GM06990 (cell line): ENCODE measurements around the gene EPHA1.

Experiments used
- DNase-seq: peaks from one replicate; pipeline ENCODE4 v3.0.0-alpha.2; 2011; ENCODE audit not compliant: insufficient read length; ENCODE audit errors: extremely low read depth
- H3K27me3 ChIP-seq: replicated peaks from 2 replicates; pipeline ENCODE4 v1.6.0; 2011; ENCODE audit warnings: low read length; ENCODE audit not compliant: control insufficient read depth, insufficient read depth
- H3K36me3 ChIP-seq: 2 replicates; pipeline ENCODE4 v1.5.1; 2011; ENCODE audit warnings: low read length; ENCODE audit not compliant: control insufficient read depth, insufficient read depth
- H3K4me3 ChIP-seq: replicated peaks from 2 replicates; pipeline ENCODE4 v1.5.1; 2011; ENCODE audit warnings: low read depth, mild to moderate bottlenecking, control low read depth, low read length
- TF ChIP-seq, protein P1 (sequence below): IDR thresholded peaks from 2 replicates; pipeline ENCODE4 v1.5.1; 2011; ENCODE audit warnings: low read length, control low read depth, mild to moderate bottlenecking, inconsistent platforms; ENCODE audit not compliant: insufficient read depth, poor library complexity, severe bottlenecking

EPHA1 gene

DNA sequence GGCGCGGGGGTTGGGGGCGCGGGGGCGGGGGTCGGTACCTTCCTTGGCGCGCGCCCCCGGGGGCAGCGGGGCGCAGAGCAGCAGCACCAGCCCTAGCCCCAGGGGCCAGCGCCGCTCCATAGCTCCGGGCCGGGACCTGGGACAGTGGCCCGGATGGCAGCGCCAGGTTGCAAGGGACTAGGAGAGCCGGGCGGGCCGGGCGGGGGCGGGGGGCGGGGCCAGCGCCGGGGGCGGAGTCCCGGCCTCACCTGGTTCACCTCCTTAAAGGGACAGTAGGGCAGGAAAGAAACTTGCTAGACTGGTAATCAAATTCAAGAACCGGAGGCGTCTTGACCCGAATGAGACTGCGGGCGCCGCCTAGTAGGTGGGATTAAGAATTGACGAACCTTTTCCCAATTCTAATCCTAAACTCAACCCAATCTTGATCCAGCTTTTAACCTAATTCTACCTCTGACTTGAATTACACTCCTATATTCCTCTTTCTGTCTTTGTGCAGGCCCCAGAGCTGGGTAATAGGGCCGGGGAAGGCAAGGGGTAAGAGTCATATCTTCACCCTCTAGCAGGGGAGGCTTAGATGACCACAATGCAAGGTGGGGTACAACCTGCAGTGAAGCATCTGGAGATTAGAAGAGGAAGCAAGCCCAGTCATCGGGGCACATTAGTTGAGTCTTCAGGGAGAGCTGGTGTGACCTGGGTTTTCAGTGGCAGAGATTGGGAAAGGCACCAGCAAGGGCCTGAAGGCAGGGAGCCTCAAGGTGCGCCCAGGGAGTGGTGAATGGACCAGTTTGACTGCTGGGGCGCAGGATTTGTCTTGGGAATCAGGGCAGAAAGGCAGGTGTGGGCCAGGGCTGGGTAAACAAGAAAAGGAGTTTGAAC, at the start of gene EPHA1:
Gene EPHA1 (minus strand): TSS at position 171 of the 876 bp plus-strand sequence. CDS start 51 bp downstream, at position 120.
- TF ChIP-seq, protein P1, sequence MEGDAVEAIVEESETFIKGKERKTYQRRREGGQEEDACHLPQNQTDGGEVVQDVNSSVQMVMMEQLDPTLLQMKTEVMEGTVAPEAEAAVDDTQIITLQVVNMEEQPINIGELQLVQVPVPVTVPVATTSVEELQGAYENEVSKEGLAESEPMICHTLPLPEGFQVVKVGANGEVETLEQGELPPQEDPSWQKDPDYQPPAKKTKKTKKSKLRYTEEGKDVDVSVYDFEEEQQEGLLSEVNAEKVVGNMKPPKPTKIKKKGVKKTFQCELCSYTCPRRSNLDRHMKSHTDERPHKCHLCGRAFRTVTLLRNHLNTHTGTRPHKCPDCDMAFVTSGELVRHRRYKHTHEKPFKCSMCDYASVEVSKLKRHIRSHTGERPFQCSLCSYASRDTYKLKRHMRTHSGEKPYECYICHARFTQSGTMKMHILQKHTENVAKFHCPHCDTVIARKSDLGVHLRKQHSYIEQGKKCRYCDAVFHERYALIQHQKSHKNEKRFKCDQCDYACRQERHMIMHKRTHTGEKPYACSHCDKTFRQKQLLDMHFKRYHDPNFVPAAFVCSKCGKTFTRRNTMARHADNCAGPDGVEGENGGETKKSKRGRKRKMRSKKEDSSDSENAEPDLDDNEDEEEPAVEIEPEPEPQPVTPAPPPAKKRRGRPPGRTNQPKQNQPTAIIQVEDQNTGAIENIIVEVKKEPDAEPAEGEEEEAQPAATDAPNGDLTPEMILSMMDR, result peak; percentile 22
- Histone ChIP-seq H3K36me3 (no peaks in the 10 kb centered on the region), H3K27me3 (no peaks in the 10 kb centered on the region; the same call in 1 of the 2 replicates), H3K4me3 (no peak within 1 kb of the TSS)
- DNase-seq, result no peak

DNA sequence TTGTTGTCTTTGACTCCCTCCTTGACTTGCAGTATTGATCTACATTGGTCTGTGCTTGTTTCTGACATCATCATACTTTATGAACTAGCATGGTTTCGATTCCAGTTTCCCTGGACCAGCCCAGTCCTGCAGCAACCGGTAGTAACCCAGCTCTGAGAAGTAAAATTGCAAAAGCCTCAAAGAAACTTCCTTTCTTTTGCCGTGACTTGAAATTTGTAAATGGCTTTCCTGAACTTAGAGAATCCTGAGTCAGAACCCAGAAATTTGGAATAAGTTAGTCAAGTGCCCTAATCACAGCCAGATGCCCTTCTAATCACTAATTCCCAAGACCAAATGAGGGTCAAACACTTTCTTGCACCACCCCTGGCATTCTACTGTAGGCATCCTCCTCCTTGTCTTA, 49.6 kb upstream of the EPHA1 start:
- Histone ChIP-seq H3K36me3 (no peaks in the 10 kb centered on the region), H3K27me3 (no peaks in the 10 kb centered on the region), H3K4me3 (no peak overlapping the region)
- no peak for DNase-seq
- TF ChIP-seq, protein P1, result no peak

GRCh38 chr7:143456992-143457793, 48.5 kb upstream of the EPHA1 start:
- Histone ChIP-seq H3K27me3 (no peaks in the 10 kb centered on the region), H3K4me3 (no peak overlapping the region), H3K36me3 (no peaks in the 10 kb centered on the region)
- TF ChIP-seq, protein P1, result no peak
- DNase-seq, result no peak

- TF ChIP-seq, protein P1, result no peak
- no peak for DNase-seq
- Histone ChIP-seq H3K27me3 (no peaks in the 10 kb centered on the region), H3K36me3 (no peaks in the 10 kb centered on the region), H3K4me3 (no peak overlapping the region)
Observed at GRCh38 chr7:143455942-143456341, 47.3 kb upstream of the EPHA1 start.

- no peaks in the 10 kb centered on the region for H3K36me3 ChIP-seq
- no peak overlapping the region for H3K4me3 ChIP-seq
- no peaks in the 10 kb centered on the region for H3K27me3 ChIP-seq
- DNase-seq, result no peak
- TF ChIP-seq, protein P1, result no peak
Observed at GRCh38 chr7:143455491-143455890, 46.8 kb upstream of the EPHA1 start.
